GM23338 (cell line): ENCODE measurements around the gene SPAAR.

ENCODE experiments used
- CREB1 ChIP-seq: fragments of 250-450 bp; sonication (Bioruptor Pico); IDR thresholded peaks from 2 replicates; pipeline ENCODE4 v1.5.0; 2020; ENCODE audit warnings: low read depth, mild to moderate bottlenecking, moderate library complexity
- CTCF ChIP-seq, 2 experiments: fragments of 200-600 bp in 1 of 2; sonication (generic) in 1 of 2; conservative IDR thresholded peaks; 2 replicates each; pipeline versions ENCODE4 v1.5.1 to v1.6.1; 2016 to 2017; ENCODE audit warnings: antibody characterized with exemption in 2 of 2, low read depth in 2 of 2, mild to moderate bottlenecking in 2 of 2, moderate library complexity in 1 of 2
- ETS1 ChIP-seq: IDR thresholded peaks from 2 replicates; pipeline ENCODE4 v1.6.1; 2016; ENCODE audit warnings: antibody characterized with exemption
- EZH2 ChIP-seq: fragments of 200-600 bp; sonication (generic); IDR thresholded peaks from one replicate; pipeline ENCODE4 v1.8.0; 2017; ENCODE audit warnings: antibody characterized with exemption, mild to moderate bottlenecking, low read depth; ENCODE audit not compliant: unreplicated experiment
- JUNB ChIP-seq: IDR thresholded peaks from one replicate; pipeline ENCODE4 v1.6.1; 2016; ENCODE audit warnings: antibody characterized with exemption; ENCODE audit not compliant: unreplicated experiment

GRCh38 chr9:35939679-35940250 is 30.5 kb downstream of the SPAAR start:
- TF ChIP-seq CTCF (conservative IDR thresholded peaks at IDR 0.05; ENCODE audit: low read depth in 2 of 2) (no peak), EZH2 (no peak), JUNB (no peak), ETS1 (no peak), CREB1 (no peak)
